NB4 (cell line): Measurements from ENCODE around the gene KLHL26.

Experiments used
- POLR2A ChIP-seq: IDR thresholded peaks from 2 replicates; pipeline ENCODE4 v1.6.1; 2011; ENCODE audit warnings: mild to moderate bottlenecking; ENCODE audit not compliant: insufficient read length; ENCODE audit errors: extremely low read depth
- TF ChIP-seq, protein P1 (sequence below): IDR thresholded peaks from one replicate; pipeline ENCODE4 v1.5.1; 2012; ENCODE audit warnings: low read depth, low read length

DNA sequence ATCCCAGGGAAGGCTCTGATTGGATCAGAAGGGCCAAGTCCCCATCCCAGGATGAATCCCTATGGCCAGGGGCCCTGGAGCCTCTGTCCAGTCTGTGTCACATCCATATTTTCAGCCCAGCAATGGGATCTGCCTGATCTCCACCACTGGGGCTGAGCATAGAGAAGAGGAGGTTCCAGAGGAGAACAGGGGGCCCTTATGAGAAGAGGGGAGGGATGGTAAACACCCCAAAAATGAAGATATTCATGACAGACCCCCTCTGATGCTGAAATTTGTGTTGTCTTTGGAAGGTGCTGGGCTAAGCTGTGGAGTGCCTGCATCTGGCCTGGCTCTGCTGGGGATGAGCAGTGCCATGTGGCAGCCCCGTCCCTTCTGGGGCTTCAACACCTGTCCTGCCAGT, 14.5 kb downstream of the KLHL26 start:
- no peak for TF ChIP-seq POLR2A
- TF ChIP-seq, protein P1, sequence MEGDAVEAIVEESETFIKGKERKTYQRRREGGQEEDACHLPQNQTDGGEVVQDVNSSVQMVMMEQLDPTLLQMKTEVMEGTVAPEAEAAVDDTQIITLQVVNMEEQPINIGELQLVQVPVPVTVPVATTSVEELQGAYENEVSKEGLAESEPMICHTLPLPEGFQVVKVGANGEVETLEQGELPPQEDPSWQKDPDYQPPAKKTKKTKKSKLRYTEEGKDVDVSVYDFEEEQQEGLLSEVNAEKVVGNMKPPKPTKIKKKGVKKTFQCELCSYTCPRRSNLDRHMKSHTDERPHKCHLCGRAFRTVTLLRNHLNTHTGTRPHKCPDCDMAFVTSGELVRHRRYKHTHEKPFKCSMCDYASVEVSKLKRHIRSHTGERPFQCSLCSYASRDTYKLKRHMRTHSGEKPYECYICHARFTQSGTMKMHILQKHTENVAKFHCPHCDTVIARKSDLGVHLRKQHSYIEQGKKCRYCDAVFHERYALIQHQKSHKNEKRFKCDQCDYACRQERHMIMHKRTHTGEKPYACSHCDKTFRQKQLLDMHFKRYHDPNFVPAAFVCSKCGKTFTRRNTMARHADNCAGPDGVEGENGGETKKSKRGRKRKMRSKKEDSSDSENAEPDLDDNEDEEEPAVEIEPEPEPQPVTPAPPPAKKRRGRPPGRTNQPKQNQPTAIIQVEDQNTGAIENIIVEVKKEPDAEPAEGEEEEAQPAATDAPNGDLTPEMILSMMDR, result no peak
